ENCODE measurements around the gene ZNF429. TPM values are rescaled to one million over a fixed set of nuclear protein-coding genes. Genes with fewer than 3 reads are reported as not detected.

The ZNF429 gene
- polyA plus RNA-seq, 2 donors, result 2.7 TPM

GRCh38 chr19:21482863-21483276 lies 22.5 kb upstream of the ZNF429 start:
- Histone ChIP-seq H3K36me3 (ENCODE audit: control insufficient read depth in 2 of 2, insufficient read depth in 2 of 2, low read length in 1 of 2) (no peaks in the 10 kb centered on the region), H3K27me3 (ENCODE audit: control insufficient read depth in 1 of 2, insufficient read depth in 2 of 2, low read length in 2 of 2) (no peaks in the 10 kb centered on the region), H3K4me3 (ENCODE audit: low read depth in 1 of 2, low read length in 2 of 2) (no peak overlapping the region), H3K27ac (ENCODE audit: low read depth in 2 of 2, low read length in 1 of 2) (no peak overlapping the region), H3K9me3 (ENCODE audit: control insufficient read depth in 2 of 2, insufficient read depth in 1 of 2, low read depth in 1 of 2, low read length in 1 of 2) (peaks cover 0 to 7% of the 10 kb centered on the region in 2 donors), H3K4me1 (ENCODE audit: control insufficient read depth in 2 of 2, insufficient read depth in 2 of 2, low read length in 1 of 2) (no peaks in the 10 kb centered on the region)
- 56 to 76% methylated on average over 18 of the region's 18 CpGs for WGBS, 2 donors

- Histone ChIP-seq H3K27ac (ENCODE audit: low read depth in 2 of 2, low read length in 1 of 2) (no peak overlapping the region), H3K9me3 (ENCODE audit: control insufficient read depth in 2 of 2, insufficient read depth in 1 of 2, low read depth in 1 of 2, low read length in 1 of 2) (peaks cover 0 to 7% of the 10 kb centered on the region in 2 donors), H3K36me3 (ENCODE audit: control insufficient read depth in 2 of 2, insufficient read depth in 2 of 2, low read length in 1 of 2) (no peaks in the 10 kb centered on the region), H3K4me1 (ENCODE audit: control insufficient read depth in 2 of 2, insufficient read depth in 2 of 2, low read length in 1 of 2) (no peaks in the 10 kb centered on the region), H3K27me3 (ENCODE audit: control insufficient read depth in 1 of 2, insufficient read depth in 2 of 2, low read length in 2 of 2) (no peaks in the 10 kb centered on the region), H3K4me3 (ENCODE audit: low read depth in 1 of 2, low read length in 2 of 2) (no peak overlapping the region)
- 78 to 87% methylated on average over 36 to 43 of the region's 43 CpGs for WGBS, 2 donors
These were observed 21.7 kb upstream of the ZNF429 start for GRCh38 chr19:21483589-21484170.

GRCh38 chr19:21484631-21485030 lies 20.8 kb upstream of the ZNF429 start:
- Histone ChIP-seq H3K27ac (ENCODE audit: low read depth in 2 of 2, low read length in 1 of 2) (no peak overlapping the region), H3K27me3 (ENCODE audit: control insufficient read depth in 1 of 2, insufficient read depth in 2 of 2, low read length in 2 of 2) (no peaks in the 10 kb centered on the region), H3K4me1 (ENCODE audit: control insufficient read depth in 2 of 2, insufficient read depth in 2 of 2, low read length in 1 of 2) (no peaks in the 10 kb centered on the region), H3K9me3 (ENCODE audit: control insufficient read depth in 2 of 2, insufficient read depth in 1 of 2, low read depth in 1 of 2, low read length in 1 of 2) (peaks cover 0 to 7% of the 10 kb centered on the region in 2 donors), H3K4me3 (ENCODE audit: low read depth in 1 of 2, low read length in 2 of 2) (no peak overlapping the region), H3K36me3 (ENCODE audit: control insufficient read depth in 2 of 2, insufficient read depth in 2 of 2, low read length in 1 of 2) (no peaks in the 10 kb centered on the region)
- 91 to 95% methylated on average over 5 of the region's 5 CpGs for WGBS, 2 donors

GRCh38 chr19:21485926-21486325 lies 19.5 kb upstream of the ZNF429 start:
- Histone ChIP-seq H3K4me3 (ENCODE audit: low read depth in 1 of 2, low read length in 2 of 2) (no peak overlapping the region), H3K4me1 (ENCODE audit: control insufficient read depth in 2 of 2, insufficient read depth in 2 of 2, low read length in 1 of 2) (no peaks in the 10 kb centered on the region), H3K27me3 (ENCODE audit: control insufficient read depth in 1 of 2, insufficient read depth in 2 of 2, low read length in 2 of 2) (no peaks in the 10 kb centered on the region), H3K27ac (ENCODE audit: low read depth in 2 of 2, low read length in 1 of 2) (no peak overlapping the region), H3K9me3 (ENCODE audit: control insufficient read depth in 2 of 2, insufficient read depth in 1 of 2, low read depth in 1 of 2, low read length in 1 of 2) (peaks cover 0 to 7% of the 10 kb centered on the region in 2 donors), H3K36me3 (ENCODE audit: control insufficient read depth in 2 of 2, insufficient read depth in 2 of 2, low read length in 1 of 2) (no peaks in the 10 kb centered on the region)

GRCh38 chr19:21487969-21488368 lies 17.4 kb upstream of the ZNF429 start:
- H3K36me3 ChIP-seq (ENCODE audit: control insufficient read depth in 2 of 2, insufficient read depth in 2 of 2, low read length in 1 of 2), result no peaks in the 10 kb centered on the region
- no peaks in the 10 kb centered on the region for H3K4me1 ChIP-seq (ENCODE audit: control insufficient read depth in 2 of 2, insufficient read depth in 2 of 2, low read length in 1 of 2)
- H3K27me3 ChIP-seq (ENCODE audit: control insufficient read depth in 1 of 2, insufficient read depth in 2 of 2, low read length in 2 of 2), result no peaks in the 10 kb centered on the region
- H3K27ac ChIP-seq (ENCODE audit: low read depth in 2 of 2, low read length in 1 of 2), result no peak overlapping the region
- 94 to 100% methylated on average over 1 of the region's 1 CpG for WGBS, 2 donors
- H3K9me3 ChIP-seq (ENCODE audit: control insufficient read depth in 2 of 2, insufficient read depth in 1 of 2, low read depth in 1 of 2, low read length in 1 of 2), result peaks cover 0 to 7% of the 10 kb centered on the region in 2 donors
- H3K4me3 ChIP-seq (ENCODE audit: low read depth in 1 of 2, low read length in 2 of 2), result no peak overlapping the region

GRCh38 chr19:21491146-21491545 lies 14.3 kb upstream of the ZNF429 start:
- H3K9me3 ChIP-seq (ENCODE audit: control insufficient read depth in 2 of 2, insufficient read depth in 1 of 2, low read depth in 1 of 2, low read length in 1 of 2), result peaks cover 0 to 4% of the 10 kb centered on the region in 2 donors
- no peak overlapping the region for H3K27ac ChIP-seq (ENCODE audit: low read depth in 2 of 2, low read length in 1 of 2)
- H3K4me3 ChIP-seq (ENCODE audit: low read depth in 1 of 2, low read length in 2 of 2), result no peak overlapping the region
- H3K27me3 ChIP-seq (ENCODE audit: control insufficient read depth in 1 of 2, insufficient read depth in 2 of 2, low read length in 2 of 2), result no peaks in the 10 kb centered on the region
- H3K4me1 ChIP-seq (ENCODE audit: control insufficient read depth in 2 of 2, insufficient read depth in 2 of 2, low read length in 1 of 2), result no peaks in the 10 kb centered on the region
- H3K36me3 ChIP-seq (ENCODE audit: control insufficient read depth in 2 of 2, insufficient read depth in 2 of 2, low read length in 1 of 2), result no peaks in the 10 kb centered on the region
- 71 to 72% methylated on average over 4 of the region's 4 CpGs for WGBS, 2 donors

GRCh38 chr19:21492947-21493906 lies 12.2 kb upstream of the ZNF429 start:
- peaks cover 0 to 4% of the 10 kb centered on the region in 2 donors for H3K9me3 ChIP-seq (ENCODE audit: control insufficient read depth in 2 of 2, insufficient read depth in 1 of 2, low read depth in 1 of 2, low read length in 1 of 2)
- H3K4me1 ChIP-seq (ENCODE audit: control insufficient read depth in 2 of 2, insufficient read depth in 2 of 2, low read length in 1 of 2), result no peaks in the 10 kb centered on the region
- no peaks in the 10 kb centered on the region for H3K27me3 ChIP-seq (ENCODE audit: control insufficient read depth in 1 of 2, insufficient read depth in 2 of 2, low read length in 2 of 2)
- H3K36me3 ChIP-seq (ENCODE audit: control insufficient read depth in 2 of 2, insufficient read depth in 2 of 2, low read length in 1 of 2), result no peaks in the 10 kb centered on the region
- 93 to 96% methylated on average over 9 of the region's 9 CpGs for WGBS, 2 donors
- H3K4me3 ChIP-seq (ENCODE audit: low read depth in 1 of 2, low read length in 2 of 2), result no peak overlapping the region
- H3K27ac ChIP-seq (ENCODE audit: low read depth in 2 of 2, low read length in 1 of 2), result peak overlapping the region in 1 of 2 donors; percentile 3

GRCh38 chr19:21496876-21497275 lies 8.5 kb upstream of the ZNF429 start:
- Histone ChIP-seq H3K27ac (ENCODE audit: low read depth in 2 of 2, low read length in 1 of 2) (no peak overlapping the region), H3K9me3 (ENCODE audit: control insufficient read depth in 2 of 2, insufficient read depth in 1 of 2, low read depth in 1 of 2, low read length in 1 of 2) (peaks cover 0 to 4% of the 10 kb centered on the region in 2 donors), H3K4me1 (ENCODE audit: control insufficient read depth in 2 of 2, insufficient read depth in 2 of 2, low read length in 1 of 2) (no peaks in the 10 kb centered on the region), H3K27me3 (ENCODE audit: control insufficient read depth in 1 of 2, insufficient read depth in 2 of 2, low read length in 2 of 2) (no peaks in the 10 kb centered on the region), H3K4me3 (ENCODE audit: low read depth in 1 of 2, low read length in 2 of 2) (no peak overlapping the region), H3K36me3 (ENCODE audit: control insufficient read depth in 2 of 2, insufficient read depth in 2 of 2, low read length in 1 of 2) (no peaks in the 10 kb centered on the region)
- WGBS, 2 donors, result 92 to 93% methylated on average over 4 of the region's 4 CpGs

GRCh38 chr19:21498651-21499050 lies 6.8 kb upstream of the ZNF429 start:
- Histone ChIP-seq H3K27me3 (ENCODE audit: control insufficient read depth in 1 of 2, insufficient read depth in 2 of 2, low read length in 2 of 2) (no peaks in the 10 kb centered on the region), H3K27ac (ENCODE audit: low read depth in 2 of 2, low read length in 1 of 2) (no peak overlapping the region), H3K4me1 (ENCODE audit: control insufficient read depth in 2 of 2, insufficient read depth in 2 of 2, low read length in 1 of 2) (no peaks in the 10 kb centered on the region), H3K36me3 (ENCODE audit: control insufficient read depth in 2 of 2, insufficient read depth in 2 of 2, low read length in 1 of 2) (no peaks in the 10 kb centered on the region), H3K4me3 (ENCODE audit: low read depth in 1 of 2, low read length in 2 of 2) (no peak overlapping the region), H3K9me3 (ENCODE audit: control insufficient read depth in 2 of 2, insufficient read depth in 1 of 2, low read depth in 1 of 2, low read length in 1 of 2) (peaks cover 0 to 1% of the 10 kb centered on the region in 2 donors)
- 71 to 94% methylated on average over 2 of the region's 2 CpGs for WGBS, 2 donors
